ENCODE results near the gene CEP112. TPM values are rescaled to one million over a fixed set of nuclear protein-coding genes. Genes with fewer than 3 reads are reported as not detected.

CEP112 gene
- total and polyA plus RNA-seq, 10 of the 15 experiments (the other 5 are each of a cell fraction or from before 2014, with no cell fraction given) = 0.11 to 3.8 (median 0.32) TPM; not detected in 1

- no peak overlapping the region for H3K4me3 ChIP-seq
- no peaks in the 10 kb centered on the region for H3K27me3 ChIP-seq (replicated peaks in 1 of 2; ENCODE audit: control insufficient read depth in 2 of 2, insufficient read depth in 2 of 2, low read length in 1 of 2)
- H2AFZ ChIP-seq (ENCODE audit: control insufficient read depth, low read depth, low read length) = no peak overlapping the region
- intact Hi-C loops (cut with micrococcal nuclease; ENCODE audit: unreplicated experiment) = no loop called here
- no peak for DNase-seq (ENCODE audit: low read depth, low spot score)
- ATAC-seq = no peak
- in situ Hi-C loops (cut with MboI) = no loop called here
- no peak for FAIRE-seq
- CTCF ChIA-PET = interaction anchor here (1.2 to 2.2 kb wide), 3 partner anchors 15 to 919 kb away, joined by 3 to 6 read pairs (median 5); no protein-coding TSS in a partner anchor
- no peak overlapping the region for H3K9ac ChIP-seq (ENCODE audit: control insufficient read depth, insufficient read depth, low read length)
- H3K4me1 ChIP-seq (ENCODE audit: control insufficient read depth, insufficient read depth, low read length) = no peaks in the 10 kb centered on the region
- no TSS peak for BruUV-seq (replicated peaks)
- SMC1A ChIA-PET (ENCODE audit: uncharacterized antibody, unreplicated experiment) = interaction anchor here (0.6 to 0.9 kb wide), 3 partner anchors 15 to 416 kb away, joined by 3 read pairs; no protein-coding TSS in a partner anchor
- H3K79me2 ChIP-seq (ENCODE audit: control insufficient read depth, insufficient read depth, low read length) = no peaks in the 10 kb centered on the region
- no peaks in the 10 kb centered on the region for H3K9me3 ChIP-seq (replicated peaks; ENCODE audit: control insufficient read depth, insufficient read depth, low read length)
- POLR2A ChIA-PET = no interaction called here
- H3K4me2 ChIP-seq (ENCODE audit: control insufficient read depth, insufficient read depth) = no peak overlapping the region
- H3K36me3 ChIP-seq (ENCODE audit: control insufficient read depth in 2 of 2, insufficient read depth in 2 of 2, low read length in 1 of 2) = no peaks in the 10 kb centered on the region
- no peak overlapping the region for H3K27ac ChIP-seq (ENCODE audit: control insufficient read depth, insufficient read depth)
- H4K20me1 ChIP-seq (ENCODE audit: control insufficient read depth, insufficient read depth) = no peaks in the 10 kb centered on the region
- RAD21 ChIA-PET (ENCODE audit: unreplicated experiment) = no interaction called here
- TF ChIP-seq MTA2 (IDR thresholded peaks at IDR 0.05; ENCODE audit: low read depth) = no peak
- TF ChIP-seq CEBPZ (IDR thresholded peaks at IDR 0.05; ENCODE audit: low read depth, low read length) = no peak
- no peak for TF ChIP-seq ATF7 (IDR thresholded peaks at IDR 0.05; ENCODE audit: low read depth)
- no peak for TF ChIP-seq ZBTB11 (CRISPR knock-in tag; IDR thresholded peaks at IDR 0.05)
- no peak for TF ChIP-seq HDAC6 (IDR thresholded peaks at IDR 0.05; ENCODE audit: unreplicated experiment)
- no peak for TF ChIP-seq RCOR1 (conservative IDR thresholded peaks at IDR 0.05; ENCODE audit: low read depth, low read length)
- TF ChIP-seq HCFC1 (IDR thresholded peaks at IDR 0.05; ENCODE audit: low read length) = no peak
- no peak for TF ChIP-seq SUZ12 (IDR thresholded peaks at IDR 0.05; ENCODE audit: unreplicated experiment)
- TF ChIP-seq SIN3A (IDR thresholded peaks at IDR 0.05; ENCODE audit: low read depth, low read length) = no peak
- TF ChIP-seq SKIL (IDR thresholded peaks at IDR 0.05; ENCODE audit: low read depth, poor library complexity, severe bottlenecking) = no peak
- TF ChIP-seq RBBP5 (conservative IDR thresholded peaks at IDR 0.05) = no peak
- no peak for TF ChIP-seq REST (IDR thresholded peaks at IDR 0.05; ENCODE audit: low read depth, low read length)
- no peak for TF ChIP-seq NFYA (IDR thresholded peaks at IDR 0.05; ENCODE audit: borderline replicate concordance, low read depth, low read length)
Observed at GRCh38 chr17:66150708-66151107, 41.2 kb downstream of the CEP112 start.

Data from GM12878 (cell line).